Peyer's patch (tissue), 4 donors: ENCODE measurements around the gene PPP3R1.

Experiments
- POLR2A ChIP-seq, 2 donors: fragments of 450-650 bp; IDR thresholded peaks; one replicate each; pipeline ENCODE4 v1.5.1; 2017; ENCODE audit warnings: antibody characterized with exemption in 2 of 2, mild to moderate bottlenecking in 2 of 2, moderate library complexity in 2 of 2
- TF ChIP-seq, protein P1 (sequence below), 6 experiments: fragments of 450-650 bp in 4 of 6; fragments of 200-600 bp in 2 of 6; sonication (generic) in 1 of 6; IDR thresholded peaks; one replicate each; pipeline ENCODE4 v1.5.1; 2017 to 2019; ENCODE audit warnings: antibody characterized with exemption in 6 of 6, mild to moderate bottlenecking in 3 of 6, moderate library complexity in 1 of 6

- TF ChIP-seq, protein P1, sequence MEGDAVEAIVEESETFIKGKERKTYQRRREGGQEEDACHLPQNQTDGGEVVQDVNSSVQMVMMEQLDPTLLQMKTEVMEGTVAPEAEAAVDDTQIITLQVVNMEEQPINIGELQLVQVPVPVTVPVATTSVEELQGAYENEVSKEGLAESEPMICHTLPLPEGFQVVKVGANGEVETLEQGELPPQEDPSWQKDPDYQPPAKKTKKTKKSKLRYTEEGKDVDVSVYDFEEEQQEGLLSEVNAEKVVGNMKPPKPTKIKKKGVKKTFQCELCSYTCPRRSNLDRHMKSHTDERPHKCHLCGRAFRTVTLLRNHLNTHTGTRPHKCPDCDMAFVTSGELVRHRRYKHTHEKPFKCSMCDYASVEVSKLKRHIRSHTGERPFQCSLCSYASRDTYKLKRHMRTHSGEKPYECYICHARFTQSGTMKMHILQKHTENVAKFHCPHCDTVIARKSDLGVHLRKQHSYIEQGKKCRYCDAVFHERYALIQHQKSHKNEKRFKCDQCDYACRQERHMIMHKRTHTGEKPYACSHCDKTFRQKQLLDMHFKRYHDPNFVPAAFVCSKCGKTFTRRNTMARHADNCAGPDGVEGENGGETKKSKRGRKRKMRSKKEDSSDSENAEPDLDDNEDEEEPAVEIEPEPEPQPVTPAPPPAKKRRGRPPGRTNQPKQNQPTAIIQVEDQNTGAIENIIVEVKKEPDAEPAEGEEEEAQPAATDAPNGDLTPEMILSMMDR (IDR thresholded peaks at IDR 0.05): no peak
- TF ChIP-seq POLR2A (IDR thresholded peaks at IDR 0.05): no peak
Measured at GRCh38 chr2:68226794-68227193, 25.5 kb downstream of the PPP3R1 start.
